Measurements from ENCODE around the gene GNS. TPM values are rescaled to one million over a fixed set of nuclear protein-coding genes. Genes with fewer than 3 reads are reported as not detected.

Gene GNS
- total and polyA plus RNA-seq, 10 of the 15 experiments (the other 5 are each of a cell fraction or from before 2014, with no cell fraction given) = 4.1 to 33.8 (median 19.1) TPM

GRCh38 chr12:64695550-64695949, 63.7 kb downstream of the GNS start (continued):
- no peak for TF ChIP-seq FOS (IDR thresholded peaks at IDR 0.05; ENCODE audit: borderline replicate concordance, extremely low read depth, insufficient read length)
- TF ChIP-seq SUPT20H (IDR thresholded peaks at IDR 0.05; ENCODE audit: borderline replicate concordance, control insufficient read depth, low read depth, low read length) = no peak
- TF ChIP-seq ZNF274 (IDR thresholded peaks at IDR 0.05; ENCODE audit: insufficient read depth, insufficient read length) = no peak
- no peak for TF ChIP-seq NRF1 (conservative IDR thresholded peaks at IDR 0.05; ENCODE audit: low read depth, low read length)
- no peak for TF ChIP-seq MYB (IDR thresholded peaks at IDR 0.05; ENCODE audit: borderline replicate concordance, low read depth, low read length)
- TF ChIP-seq NFIC (IDR thresholded peaks at IDR 0.05; ENCODE audit: low read depth, low read length) = no peak
- TF ChIP-seq NFXL1 (IDR thresholded peaks at IDR 0.05; ENCODE audit: borderline replicate concordance) = no peak
- TF ChIP-seq MLLT1 (IDR thresholded peaks at IDR 0.05) = no peak
- no peak for TF ChIP-seq MTA2 (IDR thresholded peaks at IDR 0.05; ENCODE audit: low read depth)
- no peak for TF ChIP-seq EZH2 (IDR thresholded peaks at IDR 0.05; ENCODE audit: borderline replicate concordance, control insufficient read depth, low read depth, low read length)

Measured in GM12878 (cell line).